C4-2B (cell line): Measurements from ENCODE around the gene STKLD1.

Experiments
- ZFX ChIP-seq: fragments of 450-650 bp; IDR thresholded peaks from 2 replicates; pipeline ENCODE4 v1.6.1; 2017
- TF ChIP-seq, protein P1 (sequence below): fragments of 450-650 bp; conservative IDR thresholded peaks from 2 replicates; pipeline ENCODE4 v1.5.1; 2017; ENCODE audit warnings: mild to moderate bottlenecking

DNA sequence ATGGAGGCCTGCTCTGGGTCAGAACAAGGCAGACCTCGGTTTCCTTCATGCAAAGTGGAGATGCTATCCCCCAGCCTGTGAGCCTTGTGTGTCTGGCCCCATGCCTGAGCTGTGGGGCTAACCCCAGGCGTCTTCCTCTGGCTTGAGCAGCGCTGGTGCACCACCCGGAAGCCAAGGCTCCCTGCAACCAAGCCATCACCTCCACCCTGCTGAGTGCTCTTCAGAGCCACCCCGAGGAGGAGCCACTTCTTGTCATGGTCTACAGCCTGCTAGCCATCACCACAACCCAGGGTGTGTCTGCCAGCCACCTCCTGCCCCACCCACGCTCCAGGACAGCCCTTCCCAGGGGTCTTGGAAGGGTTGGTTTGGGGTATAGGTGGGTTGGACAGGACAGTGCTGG lies 25.4 kb downstream of the STKLD1 start:
- TF ChIP-seq, protein P1, sequence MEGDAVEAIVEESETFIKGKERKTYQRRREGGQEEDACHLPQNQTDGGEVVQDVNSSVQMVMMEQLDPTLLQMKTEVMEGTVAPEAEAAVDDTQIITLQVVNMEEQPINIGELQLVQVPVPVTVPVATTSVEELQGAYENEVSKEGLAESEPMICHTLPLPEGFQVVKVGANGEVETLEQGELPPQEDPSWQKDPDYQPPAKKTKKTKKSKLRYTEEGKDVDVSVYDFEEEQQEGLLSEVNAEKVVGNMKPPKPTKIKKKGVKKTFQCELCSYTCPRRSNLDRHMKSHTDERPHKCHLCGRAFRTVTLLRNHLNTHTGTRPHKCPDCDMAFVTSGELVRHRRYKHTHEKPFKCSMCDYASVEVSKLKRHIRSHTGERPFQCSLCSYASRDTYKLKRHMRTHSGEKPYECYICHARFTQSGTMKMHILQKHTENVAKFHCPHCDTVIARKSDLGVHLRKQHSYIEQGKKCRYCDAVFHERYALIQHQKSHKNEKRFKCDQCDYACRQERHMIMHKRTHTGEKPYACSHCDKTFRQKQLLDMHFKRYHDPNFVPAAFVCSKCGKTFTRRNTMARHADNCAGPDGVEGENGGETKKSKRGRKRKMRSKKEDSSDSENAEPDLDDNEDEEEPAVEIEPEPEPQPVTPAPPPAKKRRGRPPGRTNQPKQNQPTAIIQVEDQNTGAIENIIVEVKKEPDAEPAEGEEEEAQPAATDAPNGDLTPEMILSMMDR: no peak
- TF ChIP-seq ZFX: no peak
